Vagina (tissue), 2 donors: Measurements from ENCODE around the gene FOXE1. TPM values are rescaled to one million over a fixed set of nuclear protein-coding genes. Genes with fewer than 3 reads are reported as not detected.

Source experiments
- DNase-seq, 2 donors: peaks; one replicate each; pipeline ENCODE4 v3.0.0-alpha.2; 2017; ENCODE audit errors: extremely low spot score in 2 of 2
- H3K27ac ChIP-seq: fragments of 200-600 bp; sonication (generic); one replicate; pipeline ENCODE4 v1.5.1; 2019
- H3K27me3 ChIP-seq: fragments of 200-600 bp; sonication (generic); one replicate; pipeline ENCODE4 v1.5.1; 2019
- H3K36me3 ChIP-seq, 2 donors: fragments of 200-600 bp; sonication (generic); one replicate each; pipeline ENCODE4 v1.5.1; 2017 to 2019
- H3K4me1 ChIP-seq: fragments of 200-600 bp; sonication (generic); one replicate; pipeline ENCODE4 v1.5.1; 2019
- H3K4me3 ChIP-seq, 2 donors: fragments of 200-600 bp; sonication (generic); 1 replicate in 1 of 2; 2 replicates in 1 of 2; pipeline ENCODE4 v1.5.1; 2016 to 2019
- H3K9me3 ChIP-seq: fragments of 200-600 bp; sonication (generic); one replicate; pipeline ENCODE4 v1.5.1; 2019
- POLR2A ChIP-seq, 2 donors: fragments of 450-650 bp; IDR thresholded peaks; one replicate each; pipeline ENCODE4 v1.6.1; 2017; ENCODE audit warnings: antibody characterized with exemption in 2 of 2, mild to moderate bottlenecking in 2 of 2, moderate library complexity in 2 of 2
- POLR2AphosphoS5 ChIP-seq, 2 donors: sonication (generic); formaldehyde crosslinking; IDR thresholded peaks; one replicate each; pipeline ENCODE4 v1.9.0; 2017; ENCODE audit warnings: antibody characterized with exemption in 2 of 2, mild to moderate bottlenecking in 2 of 2, low read depth in 1 of 2; ENCODE audit not compliant: insufficient read depth in 1 of 2
- intact Hi-C: fragments of 100-400 bp; cut with DNase I; formaldehyde crosslinking; loops from one replicate; pipeline ENCODE4 v1.15.1; 2023
- total RNA-seq: library from RNA; depleted of rRNA; stranded (reverse); fragments of >200 nt; gene quantifications from one replicate; pipeline ENCODE4 v1.2.3, GENCODE V29; 2016
- TF ChIP-seq, protein P1 (sequence below), 3 experiments: fragments of 450-650 bp in 2 of 3; fragments of 200-600 bp in 1 of 3; sonication (generic) in 1 of 3; IDR thresholded peaks; one replicate each; pipeline ENCODE4 v1.5.1; 2017 to 2019; ENCODE audit warnings: antibody characterized with exemption in 3 of 3, mild to moderate bottlenecking in 2 of 3, moderate library complexity in 2 of 3

Gene FOXE1
- total RNA-seq: 7.9 TPM

DNA sequence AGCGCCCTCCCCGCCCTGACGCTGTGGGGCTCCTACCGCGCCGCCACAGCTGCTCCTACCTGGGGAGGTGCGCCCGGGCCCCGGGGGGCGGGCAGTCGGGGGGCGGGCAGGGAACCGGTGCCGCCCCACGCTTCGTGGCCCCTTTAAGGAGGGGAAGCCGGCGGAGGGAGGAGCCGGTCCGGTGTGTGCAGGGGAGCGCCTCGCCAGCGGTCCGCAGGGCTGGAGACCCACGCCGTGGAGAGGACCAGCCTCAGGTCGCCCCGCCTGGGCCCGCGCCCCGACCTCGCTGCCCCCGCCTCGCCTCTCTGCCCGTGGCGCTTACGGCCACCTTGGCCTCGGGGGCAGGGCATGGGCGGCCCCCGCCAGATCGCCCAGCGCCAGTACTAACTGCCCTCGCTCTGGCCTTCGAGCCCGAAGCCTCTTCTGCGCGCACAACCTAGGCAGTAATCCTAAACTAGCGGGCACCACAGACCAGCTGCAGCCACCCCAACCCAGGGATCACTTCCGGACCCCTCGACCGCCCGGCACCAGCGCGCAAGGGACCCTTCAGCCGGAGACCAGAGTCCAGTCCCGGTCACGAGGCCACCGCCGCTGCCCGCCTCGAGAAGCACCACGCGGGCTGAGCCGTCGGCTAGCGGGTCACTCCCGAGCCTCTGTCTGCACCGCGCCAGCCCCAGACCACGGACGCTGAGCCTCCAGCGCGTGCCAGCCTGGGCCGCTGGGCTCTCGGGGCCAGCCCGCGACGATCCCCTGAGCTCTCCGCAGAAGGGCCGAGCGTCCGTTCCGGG, at the start of gene FOXE1:
Gene FOXE1, plus strand, starts transcription at position 171 of the 788 bp plus-strand sequence. CDS start 689 bp downstream, outside the sequence.
- H3K27me3 ChIP-seq: peaks cover 12% of the 10 kb centered on the region
- H3K36me3 ChIP-seq: no peaks in the 10 kb centered on the region
- H3K9me3 ChIP-seq: no peaks in the 10 kb centered on the region
- intact Hi-C loops: no loop called here
- no peak for TF ChIP-seq POLR2AphosphoS5 (IDR thresholded peaks at IDR 0.05; ENCODE audit: insufficient read depth in 1 of 2, low read depth in 1 of 2)
- TF ChIP-seq, protein P1, sequence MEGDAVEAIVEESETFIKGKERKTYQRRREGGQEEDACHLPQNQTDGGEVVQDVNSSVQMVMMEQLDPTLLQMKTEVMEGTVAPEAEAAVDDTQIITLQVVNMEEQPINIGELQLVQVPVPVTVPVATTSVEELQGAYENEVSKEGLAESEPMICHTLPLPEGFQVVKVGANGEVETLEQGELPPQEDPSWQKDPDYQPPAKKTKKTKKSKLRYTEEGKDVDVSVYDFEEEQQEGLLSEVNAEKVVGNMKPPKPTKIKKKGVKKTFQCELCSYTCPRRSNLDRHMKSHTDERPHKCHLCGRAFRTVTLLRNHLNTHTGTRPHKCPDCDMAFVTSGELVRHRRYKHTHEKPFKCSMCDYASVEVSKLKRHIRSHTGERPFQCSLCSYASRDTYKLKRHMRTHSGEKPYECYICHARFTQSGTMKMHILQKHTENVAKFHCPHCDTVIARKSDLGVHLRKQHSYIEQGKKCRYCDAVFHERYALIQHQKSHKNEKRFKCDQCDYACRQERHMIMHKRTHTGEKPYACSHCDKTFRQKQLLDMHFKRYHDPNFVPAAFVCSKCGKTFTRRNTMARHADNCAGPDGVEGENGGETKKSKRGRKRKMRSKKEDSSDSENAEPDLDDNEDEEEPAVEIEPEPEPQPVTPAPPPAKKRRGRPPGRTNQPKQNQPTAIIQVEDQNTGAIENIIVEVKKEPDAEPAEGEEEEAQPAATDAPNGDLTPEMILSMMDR (IDR thresholded peaks at IDR 0.05): no peak
- no peak for TF ChIP-seq POLR2A (IDR thresholded peaks at IDR 0.05)
- peak within 1 kb of the TSS; percentile 77 for H3K27ac ChIP-seq
- peaks cover 49% of the 10 kb centered on the region for H3K4me1 ChIP-seq
- H3K4me3 ChIP-seq: peak within 1 kb of the TSS; percentile 46 to 49
- DNase-seq: peak in 1 of 2 donors; percentile 79

DNA sequence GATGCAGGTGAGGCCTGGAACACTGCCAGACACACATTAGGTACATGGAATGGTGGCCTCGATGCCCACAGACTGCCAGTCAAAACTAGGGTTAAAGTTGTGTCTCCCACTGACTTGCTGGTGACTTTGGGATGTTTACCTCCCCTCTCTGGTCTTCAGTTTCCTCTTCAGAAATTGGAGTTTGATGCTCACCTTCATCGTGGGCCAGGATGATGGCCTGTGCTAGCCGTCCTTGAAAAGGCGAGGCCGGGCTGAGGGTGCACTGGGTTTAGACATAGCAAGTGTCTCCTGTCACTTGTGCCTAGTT, 49.0 kb upstream of the FOXE1 start:
- intact Hi-C loops: no loop called here
- DNase-seq: no peak
- H3K4me1 ChIP-seq: peaks cover 11% of the 10 kb centered on the region
- no peaks in the 10 kb centered on the region for H3K9me3 ChIP-seq
- no peak overlapping the region for H3K27ac ChIP-seq
- H3K36me3 ChIP-seq: no peaks in the 10 kb centered on the region
- peak overlapping the region; percentile 27 to 40 for H3K4me3 ChIP-seq
- H3K27me3 ChIP-seq: peaks cover 6% of the 10 kb centered on the region
- TF ChIP-seq, protein P1 (IDR thresholded peaks at IDR 0.05): no peak
- no peak for TF ChIP-seq POLR2A (IDR thresholded peaks at IDR 0.05)
- no peak for TF ChIP-seq POLR2AphosphoS5 (IDR thresholded peaks at IDR 0.05; ENCODE audit: insufficient read depth in 1 of 2, low read depth in 1 of 2)

DNA sequence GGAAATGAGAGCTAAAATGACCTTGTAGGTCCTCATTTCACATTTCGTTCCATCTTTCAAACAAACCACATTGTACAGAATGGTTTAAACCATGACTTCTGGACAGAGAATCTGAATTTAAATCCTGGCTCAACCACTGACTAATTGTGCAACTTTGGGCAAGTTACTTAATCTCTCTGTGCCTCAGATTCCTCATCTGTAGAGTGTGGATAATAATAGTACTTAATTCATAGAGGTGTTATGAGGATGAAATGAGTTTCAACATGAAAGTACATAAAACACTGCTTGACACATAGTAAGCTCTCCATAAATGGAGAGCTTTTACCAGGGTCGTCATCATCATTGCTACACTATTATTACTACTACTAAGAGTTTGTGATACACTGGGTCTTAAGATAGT, 46.3 kb upstream of the FOXE1 start:
- H3K4me3 ChIP-seq: no peak overlapping the region
- no peak for DNase-seq
- intact Hi-C loops: no loop called here
- no peak overlapping the region for H3K27ac ChIP-seq
- peaks cover 6% of the 10 kb centered on the region for H3K27me3 ChIP-seq
- no peaks in the 10 kb centered on the region for H3K9me3 ChIP-seq
- no peaks in the 10 kb centered on the region for H3K36me3 ChIP-seq
- peaks cover 11% of the 10 kb centered on the region for H3K4me1 ChIP-seq
- TF ChIP-seq, protein P1 (IDR thresholded peaks at IDR 0.05): no peak
- TF ChIP-seq POLR2AphosphoS5 (IDR thresholded peaks at IDR 0.05; ENCODE audit: insufficient read depth in 1 of 2, low read depth in 1 of 2): no peak
- no peak for TF ChIP-seq POLR2A (IDR thresholded peaks at IDR 0.05)

DNA sequence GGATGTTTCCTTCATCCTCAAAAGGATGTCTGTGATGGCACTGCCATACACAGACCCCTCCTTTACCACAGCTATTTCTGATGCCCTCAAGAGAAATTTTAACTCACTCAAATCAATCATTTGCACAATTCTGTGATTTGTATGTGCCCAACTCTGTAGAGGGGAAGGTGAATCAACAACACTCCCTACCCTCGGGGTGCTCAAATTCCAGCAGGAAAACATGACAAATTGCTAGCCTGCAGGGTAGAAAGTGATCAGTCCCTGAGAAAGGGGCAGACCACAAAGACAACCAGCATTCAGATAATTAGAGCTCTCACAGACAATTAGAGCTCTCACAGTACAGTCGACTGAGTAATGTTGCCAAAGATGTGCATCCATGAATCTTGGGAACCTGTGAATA, 45.3 kb upstream of the FOXE1 start:
- TF ChIP-seq POLR2A (IDR thresholded peaks at IDR 0.05) (no peak), POLR2AphosphoS5 (IDR thresholded peaks at IDR 0.05; ENCODE audit: insufficient read depth in 1 of 2, low read depth in 1 of 2) (no peak)
- TF ChIP-seq, protein P1 (IDR thresholded peaks at IDR 0.05): no peak
- H3K27me3 ChIP-seq: peaks cover 6% of the 10 kb centered on the region
- DNase-seq: no peak
- H3K36me3 ChIP-seq: no peaks in the 10 kb centered on the region
- intact Hi-C loops: no loop called here
- no peaks in the 10 kb centered on the region for H3K9me3 ChIP-seq
- H3K4me1 ChIP-seq: peaks cover 7% of the 10 kb centered on the region
- H3K4me3 ChIP-seq: no peak overlapping the region
- no peak overlapping the region for H3K27ac ChIP-seq

DNA sequence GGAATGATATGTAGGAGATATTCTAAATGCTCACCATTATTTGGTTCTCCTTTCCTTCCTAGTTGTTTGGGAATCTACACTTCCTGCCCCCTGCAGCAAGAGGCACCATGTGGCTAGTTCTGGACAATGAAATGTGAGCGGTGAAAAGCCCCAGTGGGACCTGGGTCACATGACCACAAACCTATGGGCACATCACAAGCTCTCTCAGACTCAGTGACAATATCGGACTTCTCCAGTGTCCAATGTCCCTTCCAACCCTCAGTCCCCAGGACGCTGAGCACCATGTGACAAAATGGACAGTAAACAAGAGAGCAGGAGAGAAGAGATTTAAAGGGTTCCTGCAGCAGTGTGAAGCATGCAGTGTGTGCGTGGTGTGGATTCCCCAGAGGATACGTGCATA, 44.6 kb upstream of the FOXE1 start:
- H3K4me3 ChIP-seq: no peak overlapping the region
- intact Hi-C loops: no loop called here
- TF ChIP-seq POLR2A (IDR thresholded peaks at IDR 0.05) (no peak), POLR2AphosphoS5 (IDR thresholded peaks at IDR 0.05; ENCODE audit: insufficient read depth in 1 of 2, low read depth in 1 of 2) (no peak)
- TF ChIP-seq, protein P1 (IDR thresholded peaks at IDR 0.05): no peak
- DNase-seq: no peak
- no peaks in the 10 kb centered on the region for H3K36me3 ChIP-seq
- H3K27ac ChIP-seq: no peak overlapping the region
- H3K27me3 ChIP-seq: peaks cover 4% of the 10 kb centered on the region
- H3K4me1 ChIP-seq: peaks cover 7% of the 10 kb centered on the region
- no peaks in the 10 kb centered on the region for H3K9me3 ChIP-seq
